Right cardiac atrium (tissue), 5 donors: ENCODE results near the gene THSD7A. TPM values are rescaled to one million over a fixed set of nuclear protein-coding genes. Genes with fewer than 3 reads are reported as not detected.
A peak's percentile ranks its signal among the peaks of the same experiment; 100 is the strongest.
"Not testable (repeated sequence)": the region's sequence is repeated elsewhere in the genome, so short reads cannot be mapped to it uniquely, and the experiment has no call there.

Experiments
- ATAC-seq, 2 donors: fragments of 200-7000 bp; cut with Tn5 transposase; one replicate each; pipeline versions ENCODE4 v1.8.0 to v1.9.1; 2020; ENCODE audit warnings: moderate library complexity in 2 of 2, mild to moderate bottlenecking in 1 of 2
- DNase-seq, 3 donors: peaks; one replicate each; pipeline ENCODE4 v3.0.0-alpha.2; 2020
- H3K27ac ChIP-seq: one replicate; pipeline ENCODE4 v1.5.1; 2013; ENCODE audit warnings: mild to moderate bottlenecking, low read length, control low read depth, moderate library complexity
- H3K27me3 ChIP-seq: one replicate; pipeline ENCODE4 v1.6.1; 2013; ENCODE audit not compliant: control insufficient read depth, insufficient read depth
- H3K4me1 ChIP-seq: one replicate; pipeline ENCODE4 v1.6.1; 2013; ENCODE audit warnings: low read length; ENCODE audit not compliant: control insufficient read depth, insufficient read depth
- H3K4me3 ChIP-seq: one replicate; pipeline ENCODE4 v1.5.1; 2013; ENCODE audit warnings: low read length, control low read depth
- H3K9me3 ChIP-seq: one replicate; pipeline ENCODE4 v1.6.1; 2013; ENCODE audit warnings: low read length; ENCODE audit not compliant: control insufficient read depth
- WGBS: extraction: QIAGEN DNeasy Blood & Tissue Kit; methylation state at CpG from one replicate; pipeline ENCODE4 v1.1.7; 2013; 5-methylcytosine and 5-hydroxymethylcytosine counted together
- intact Hi-C, 4 donors: fragments of 100-400 bp; cut with DNase I; formaldehyde crosslinking; loops; one replicate each; pipeline versions ENCODE4 v1.11.0 to v1.14.0; 2022 to 2023
- polyA plus RNA-seq: library from polyadenylated mRNA; stranded (reverse); fragments of 200-250 nt; gene quantifications from one replicate; pipeline ENCODE4 v1.2.3, GENCODE V29; 2013
- total RNA-seq, 4 donors: library from RNA; stranded (reverse); fragmentation: NEBNext Ultra II Directional; extraction: Animal tissue kit (Norgen Biotek cat#: 25700); gene quantifications; one replicate each; pipeline ENCODE4 v1.2.1, GENCODE V29; 2021
- donor health status: healthy with polysubstance abuse.
- donor health status: DM: no; HTN: yes; CAD: no.
- donor health status: DM: no; HTN: no; CAD: no.
- donor health status: DM: no; HTN: yes; CAD: no; lungs with severe emphysema.
- donor health status: DM: yes; HTN: yes; CAD: no.

THSD7A gene
- total and polyA plus RNA-seq, 5 donors = 0.34 to 3.6 (median 2.3) TPM

DNA sequence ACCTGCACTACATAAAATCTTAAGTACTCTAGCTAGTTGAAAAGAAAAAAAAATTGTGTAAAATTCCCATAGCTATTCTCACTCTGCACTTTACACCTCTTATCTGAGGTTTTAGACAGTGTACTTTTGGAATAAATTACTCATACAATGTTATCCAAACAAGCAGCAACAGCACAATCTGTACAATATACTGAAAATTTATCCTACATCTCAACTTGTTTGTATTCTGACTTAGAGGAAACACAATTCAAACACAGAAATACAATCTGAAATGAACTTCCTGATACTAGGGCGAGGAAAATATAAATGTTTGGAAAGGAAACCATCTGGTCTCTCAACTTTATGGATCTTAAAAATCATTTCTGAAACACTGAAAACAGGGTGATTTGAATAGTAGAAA lies 381.7 kb downstream of the THSD7A start:
- Histone ChIP-seq H3K9me3 (no peaks in the 10 kb centered on the region), H3K27ac (no peak overlapping the region), H3K27me3 (no peaks in the 10 kb centered on the region), H3K4me3 (no peak overlapping the region), H3K4me1 (no peaks in the 10 kb centered on the region)
- ATAC-seq = peak in 1 of 2 donors; percentile 52
- intact Hi-C loops = no loop called here
- WGBS = 60% methylated on average over 1 of the region's 1 CpG
- no peak for DNase-seq

DNA sequence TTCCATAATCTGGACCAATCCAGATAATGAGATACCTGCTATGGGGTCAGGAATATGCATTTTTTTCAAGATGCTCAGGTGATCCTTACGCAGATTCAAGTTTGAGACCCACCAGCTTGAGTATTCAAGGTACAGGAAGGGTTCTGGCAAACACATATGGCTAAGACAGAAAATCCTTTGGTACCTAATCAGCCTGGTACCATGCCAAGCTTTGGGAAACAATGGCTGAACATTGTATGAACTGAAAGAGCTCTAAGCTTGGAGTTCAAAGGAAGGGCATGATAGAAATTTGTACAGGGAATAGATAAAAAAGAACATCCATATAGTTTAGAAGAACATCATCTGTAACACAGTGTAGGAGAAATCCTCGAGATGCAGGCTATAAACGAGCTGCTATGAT lies 382.7 kb downstream of the THSD7A start:
- 92% methylated on average over 3 of the region's 3 CpGs for WGBS
- Histone ChIP-seq H3K4me1 (no peaks in the 10 kb centered on the region), H3K4me3 (no peak overlapping the region), H3K27me3 (no peaks in the 10 kb centered on the region), H3K27ac (no peak overlapping the region), H3K9me3 (no peaks in the 10 kb centered on the region)
- ATAC-seq (no peak), DNase-seq (no peak)
- intact Hi-C loops = no loop called here

DNA sequence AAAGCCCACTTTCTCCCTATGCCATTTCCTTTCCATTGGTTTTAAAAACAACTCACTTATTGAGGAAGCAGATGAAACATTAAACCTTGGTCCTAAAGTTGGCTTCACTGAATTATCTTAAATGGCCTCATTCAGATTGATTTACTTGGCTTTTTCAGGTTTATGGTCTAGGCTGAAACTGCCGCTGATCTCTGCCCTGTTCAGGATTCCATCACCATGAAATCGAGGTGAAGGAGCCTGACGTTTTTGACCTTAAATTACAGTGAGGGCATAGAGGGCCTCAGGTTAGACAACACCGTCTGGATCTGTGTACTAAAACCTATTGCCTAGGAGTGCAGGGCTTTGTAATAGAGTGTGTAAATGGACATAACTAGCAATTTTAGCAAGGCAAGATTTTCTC lies 383.7 kb downstream of the THSD7A start:
- no peak for ATAC-seq
- 94% methylated on average over 4 of the region's 4 CpGs for WGBS
- intact Hi-C loops = no loop called here

DNA sequence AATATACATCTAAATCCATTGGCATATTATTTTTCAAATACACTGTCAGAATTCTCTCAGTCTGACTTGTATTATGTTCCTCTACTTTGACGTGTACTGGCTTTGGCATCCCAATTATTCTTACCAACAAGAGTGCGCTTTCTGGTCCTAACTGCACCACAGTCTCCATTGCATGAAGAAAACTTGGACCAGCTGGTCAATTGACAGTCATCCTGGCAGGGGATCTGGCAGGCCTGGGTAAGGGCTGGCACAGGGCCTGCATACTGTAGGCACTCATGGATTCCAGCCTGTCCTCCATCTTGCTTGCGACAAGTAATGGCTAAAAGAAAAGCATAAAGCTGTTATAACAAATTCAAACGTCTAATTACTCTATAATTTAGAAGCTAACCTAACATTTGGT lies 384.9 kb downstream of the THSD7A start:
- H3K9me3 ChIP-seq = no peaks in the 10 kb centered on the region
- 97% methylated on average over 4 of the region's 4 CpGs for WGBS
- H3K4me3 ChIP-seq = no peak overlapping the region
- H3K4me1 ChIP-seq = no peaks in the 10 kb centered on the region
- ATAC-seq (no peak), DNase-seq (no peak)
- intact Hi-C loops = no loop called here
- H3K27me3 ChIP-seq = no peaks in the 10 kb centered on the region
- no peak overlapping the region for H3K27ac ChIP-seq

More for the DNA sequence above, 383.7 kb downstream of the THSD7A start:
- no peaks in the 10 kb centered on the region for H3K4me1 ChIP-seq
- no peaks in the 10 kb centered on the region for H3K27me3 ChIP-seq
- DNase-seq = no peak
- H3K4me3 ChIP-seq = no peak overlapping the region
- H3K27ac ChIP-seq = no peak overlapping the region
- H3K9me3 ChIP-seq = no peaks in the 10 kb centered on the region

DNA sequence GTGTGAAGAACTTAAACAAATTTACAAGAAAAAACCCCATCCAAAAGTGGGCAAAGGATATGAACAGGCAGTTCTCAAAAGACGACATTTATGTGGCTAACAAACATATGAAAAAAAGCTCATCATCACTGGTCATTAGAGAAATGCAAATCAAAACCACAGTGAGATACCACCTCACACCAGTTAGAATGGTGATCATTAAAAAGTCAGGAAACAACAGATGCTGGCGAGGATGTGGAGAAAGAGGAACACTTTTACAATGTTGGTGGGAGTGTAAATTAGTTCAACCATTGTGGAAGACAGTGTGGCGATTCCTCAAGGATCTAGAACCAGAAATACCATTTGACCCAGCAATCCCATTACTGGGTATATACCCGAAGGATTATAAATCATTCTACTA lies 388.1 kb downstream of the THSD7A start:
- H3K9me3 ChIP-seq, DNase-seq, ATAC-seq, intact Hi-C loops, H3K27me3 ChIP-seq, H3K27ac ChIP-seq, H3K4me3 ChIP-seq, H3K4me1 ChIP-seq: not testable (repeated sequence)
- 96% methylated on average over 3 of the region's 4 CpGs for WGBS

DNA sequence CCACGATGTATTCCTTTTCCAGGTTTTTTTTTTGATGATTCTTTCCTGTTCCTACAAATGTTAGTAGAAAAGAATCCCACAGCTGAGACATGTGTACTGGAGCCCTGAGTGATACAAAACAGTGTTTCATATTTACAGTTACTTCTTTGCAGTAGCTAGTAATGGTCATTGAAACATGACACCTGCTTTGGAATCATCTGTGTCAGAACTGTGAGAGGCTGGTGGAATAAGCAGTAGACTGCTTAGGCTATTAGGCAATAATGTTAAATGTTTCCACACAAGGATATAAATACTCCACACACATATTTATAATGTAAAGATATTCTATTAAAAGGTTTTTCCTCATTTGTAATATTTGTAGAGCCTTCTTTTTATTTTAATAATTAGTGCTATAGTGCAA lies 394.0 kb downstream of the THSD7A start:
- intact Hi-C loops = loop anchor here in 1 of 4 donors (10.0 kb wide), 1 partner anchor 887 kb away; no protein-coding TSS in a partner anchor
- Histone ChIP-seq H3K4me3 (no peak overlapping the region), H3K9me3 (no peaks in the 10 kb centered on the region), H3K27me3 (no peaks in the 10 kb centered on the region), H3K27ac (no peak overlapping the region), H3K4me1 (no peaks in the 10 kb centered on the region)
- DNase-seq (no peak), ATAC-seq (no peak)
- 66% methylated on average over 1 of the region's 1 CpG for WGBS

DNA sequence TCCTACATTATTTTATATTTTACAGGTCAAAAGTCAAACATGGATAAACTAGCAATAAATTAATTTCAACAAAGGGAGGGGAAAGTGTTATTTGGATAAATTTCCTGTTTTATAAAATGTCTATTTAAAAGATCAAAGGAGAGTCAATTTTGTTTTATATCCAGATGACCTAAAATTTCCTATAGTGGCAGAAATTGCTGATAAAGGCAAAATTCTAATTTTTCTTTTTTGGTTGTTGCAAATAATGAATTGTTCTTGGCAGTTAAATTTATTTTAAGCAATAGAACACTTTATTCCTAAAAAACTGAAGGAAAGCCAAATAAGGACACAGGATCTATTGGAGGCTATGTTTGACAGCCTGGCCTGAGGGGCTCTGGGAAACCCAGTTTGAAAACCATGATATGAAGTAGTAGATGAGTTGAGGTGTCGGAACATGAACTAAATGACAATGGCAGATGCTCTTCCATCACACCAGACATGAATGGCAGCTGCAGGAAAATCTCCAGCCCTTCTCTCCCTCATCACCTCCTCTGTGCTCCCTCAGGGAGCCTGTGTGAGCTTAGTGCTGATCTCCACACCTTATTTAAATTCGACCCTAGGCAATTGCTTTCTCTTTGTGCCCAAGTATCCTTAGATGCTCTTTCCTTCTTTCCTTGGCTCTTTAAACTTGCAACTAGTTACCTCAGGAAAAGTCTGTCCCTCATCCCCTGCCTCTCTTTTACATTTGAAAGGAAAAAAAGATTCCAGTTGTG lies 395.0 kb downstream of the THSD7A start:
- WGBS = 64% methylated on average over 2 of the region's 2 CpGs
- ATAC-seq = no peak
- intact Hi-C loops = loop anchor here in 1 of 4 donors (10.0 kb wide), 1 partner anchor 888 kb away; no protein-coding TSS in a partner anchor

DNA sequence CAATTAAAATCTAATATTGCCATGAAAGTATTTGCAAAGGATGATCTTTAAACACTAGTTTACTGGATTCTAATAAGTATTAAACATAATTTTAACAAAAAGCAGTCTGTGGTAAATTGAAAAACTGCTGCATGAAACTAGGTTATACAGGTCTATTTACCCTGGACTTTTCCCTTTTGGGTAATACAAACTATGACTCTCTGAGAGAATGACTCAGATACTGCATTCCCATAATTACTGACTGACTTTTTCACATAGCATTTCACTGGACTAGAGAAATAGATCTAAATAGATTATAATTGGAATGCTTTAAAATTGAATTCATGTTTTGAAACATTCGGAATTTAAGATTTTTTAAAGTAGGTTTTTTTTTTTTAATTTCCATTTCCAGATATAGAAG lies 395.7 kb downstream of the THSD7A start:
- WGBS = 75% methylated on average over 1 of the region's 1 CpG
- ATAC-seq = no peak

More for the DNA sequence above, 395.0 kb downstream of the THSD7A start:
- Histone ChIP-seq H3K27ac (no peak overlapping the region), H3K27me3 (no peaks in the 10 kb centered on the region), H3K4me3 (no peak overlapping the region), H3K4me1 (no peaks in the 10 kb centered on the region), H3K9me3 (no peaks in the 10 kb centered on the region)
- DNase-seq = no peak

DNA sequence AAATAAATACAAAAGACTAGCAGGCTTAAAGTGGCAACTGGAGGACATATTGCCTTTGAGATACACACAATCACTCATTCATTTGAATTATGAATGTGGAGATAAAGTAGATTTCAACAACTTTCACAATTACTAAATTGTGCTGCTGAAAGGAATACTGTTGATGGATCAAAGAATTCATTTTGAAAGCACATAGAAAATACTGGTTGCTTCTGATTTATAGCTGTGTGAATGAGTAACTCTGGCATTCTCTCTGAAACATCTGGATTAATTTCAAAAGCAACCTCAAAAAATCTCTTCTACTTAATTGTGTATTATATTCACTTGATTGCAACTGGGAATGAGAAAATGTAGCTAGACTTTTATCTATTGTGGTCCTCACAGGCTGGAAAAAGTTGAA lies 397.6 kb downstream of the THSD7A start:
- H3K4me3 ChIP-seq = no peak overlapping the region
- H3K4me1 ChIP-seq = no peaks in the 10 kb centered on the region
- ATAC-seq (no peak), DNase-seq (no peak)
- intact Hi-C loops = loop anchor here in 1 of 4 donors (10.0 kb wide), 1 partner anchor 890 kb away; no protein-coding TSS in a partner anchor
- H3K27me3 ChIP-seq = no peaks in the 10 kb centered on the region
- H3K9me3 ChIP-seq = no peaks in the 10 kb centered on the region
- no peak overlapping the region for H3K27ac ChIP-seq

More for the DNA sequence above, 395.7 kb downstream of the THSD7A start:
- intact Hi-C loops = loop anchor here in 1 of 4 donors (10.0 kb wide), 1 partner anchor 888 kb away; no protein-coding TSS in a partner anchor
- no peak for DNase-seq
- no peaks in the 10 kb centered on the region for H3K4me1 ChIP-seq
- H3K4me3 ChIP-seq = no peak overlapping the region
- H3K27me3 ChIP-seq = no peaks in the 10 kb centered on the region
- no peaks in the 10 kb centered on the region for H3K9me3 ChIP-seq
- H3K27ac ChIP-seq = no peak overlapping the region

DNA sequence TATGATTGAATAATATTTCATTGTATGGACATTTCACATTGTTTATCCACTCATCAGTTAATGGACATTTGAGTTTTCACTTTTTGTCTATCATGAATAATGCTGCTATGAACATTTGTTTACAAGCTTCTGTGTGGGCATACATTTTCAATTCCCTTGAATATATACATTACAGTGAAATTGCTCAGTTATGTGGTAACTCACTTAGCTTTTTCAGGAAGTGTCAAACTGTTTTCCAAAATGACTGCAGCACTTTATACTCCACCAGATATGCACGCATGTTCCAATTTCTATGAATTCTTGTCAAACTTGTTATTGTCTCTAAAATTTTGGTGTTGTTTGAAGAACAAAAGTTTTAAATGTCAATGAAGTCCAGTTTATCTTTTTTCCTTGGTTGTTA lies 401.2 kb downstream of the THSD7A start:
- no peak for DNase-seq
- Histone ChIP-seq H3K4me3 (no peak overlapping the region), H3K27me3 (no peaks in the 10 kb centered on the region), H3K9me3 (no peaks in the 10 kb centered on the region), H3K27ac (no peak overlapping the region), H3K4me1 (no peaks in the 10 kb centered on the region)
- intact Hi-C loops = loop anchor here in 1 of 4 donors (10.0 kb wide), 1 partner anchor 894 kb away; no protein-coding TSS in a partner anchor
- 92% methylated on average over 1 of the region's 1 CpG for WGBS
- no peak for ATAC-seq

DNA sequence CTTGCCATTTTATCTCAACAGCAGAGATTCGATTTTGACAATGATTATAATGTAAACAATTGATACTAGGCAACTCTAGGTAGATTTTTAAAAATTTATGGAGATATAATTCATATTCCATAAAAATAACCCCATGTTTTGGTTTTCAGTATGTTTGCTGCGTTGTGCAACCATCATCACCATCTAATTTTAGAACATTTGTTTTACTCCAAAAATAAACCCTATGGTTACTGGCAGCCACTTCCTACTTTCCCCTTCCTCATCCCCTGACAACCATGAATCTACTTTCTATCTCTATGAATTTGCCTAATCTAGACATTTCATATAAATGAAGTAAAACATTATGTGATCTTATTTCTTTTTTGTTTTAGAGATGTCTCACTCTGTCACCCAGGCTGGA lies 401.9 kb downstream of the THSD7A start:
- no peaks in the 10 kb centered on the region for H3K9me3 ChIP-seq
- no peak overlapping the region for H3K27ac ChIP-seq
- H3K27me3 ChIP-seq = no peaks in the 10 kb centered on the region
- H3K4me1 ChIP-seq = no peaks in the 10 kb centered on the region
- DNase-seq (no peak), ATAC-seq (no peak)
- intact Hi-C loops = loop anchor here in 1 of 4 donors (10.0 kb wide), 1 partner anchor 895 kb away; no protein-coding TSS in a partner anchor
- H3K4me3 ChIP-seq = no peak overlapping the region
- 49% methylated on average over 2 of the region's 2 CpGs for WGBS
